GM23338 (cell line): ENCODE measurements around the gene CCDC137.
"Not testable (repeated sequence)": the region's sequence is repeated elsewhere in the genome, so short reads cannot be mapped to it uniquely, and the experiment has no call there.

ENCODE experiments used
- CREB1 ChIP-seq: fragments of 250-450 bp; sonication (Bioruptor Pico); IDR thresholded peaks from 2 replicates; pipeline ENCODE4 v1.5.0; 2020; ENCODE audit warnings: low read depth, mild to moderate bottlenecking, moderate library complexity
- EZH2 ChIP-seq: fragments of 200-600 bp; sonication (generic); IDR thresholded peaks from one replicate; pipeline ENCODE4 v1.8.0; 2017; ENCODE audit warnings: antibody characterized with exemption, mild to moderate bottlenecking, low read depth; ENCODE audit not compliant: unreplicated experiment
- EZH2phosphoT487 ChIP-seq: fragments of 200-600 bp; sonication (generic); IDR thresholded peaks from one replicate; pipeline ENCODE4 v1.8.1; 2018; ENCODE audit warnings: antibody characterized with exemption; ENCODE audit not compliant: unreplicated experiment
- JUNB ChIP-seq: IDR thresholded peaks from one replicate; pipeline ENCODE4 v1.6.1; 2016; ENCODE audit warnings: antibody characterized with exemption; ENCODE audit not compliant: unreplicated experiment
- NANOG ChIP-seq: IDR thresholded peaks from 2 replicates; pipeline ENCODE4 v1.6.1; 2016; ENCODE audit warnings: antibody characterized with exemption, borderline replicate concordance
- POLR2AphosphoS5 ChIP-seq: IDR thresholded peaks from 2 replicates; pipeline ENCODE4 v1.6.1; 2016; ENCODE audit warnings: antibody characterized with exemption, low read depth
- STAT1 ChIP-seq: IDR thresholded peaks from one replicate; pipeline ENCODE4 v1.6.1; 2016; ENCODE audit warnings: antibody characterized with exemption; ENCODE audit not compliant: unreplicated experiment
- ZNF114 ChIP-seq: fragments of 250-450 bp; sonication (Bioruptor Pico); IDR thresholded peaks from 2 replicates; pipeline ENCODE4 v1.5.0; 2020; ENCODE audit warnings: mild to moderate bottlenecking, moderate library complexity
- ZNF331 ChIP-seq: fragments of 250-450 bp; sonication (Bioruptor Pico); IDR thresholded peaks from 2 replicates; pipeline ENCODE4 v1.5.0; 2020; ENCODE audit warnings: low read depth, mild to moderate bottlenecking, moderate library complexity
- TF ChIP-seq, protein P1 (sequence below), 2 experiments: fragments of 200-600 bp in 1 of 2; sonication (generic) in 1 of 2; conservative IDR thresholded peaks; 2 replicates each; pipeline versions ENCODE4 v1.5.1 to v1.6.1; 2016 to 2017; ENCODE audit warnings: antibody characterized with exemption in 2 of 2, low read depth in 2 of 2, mild to moderate bottlenecking in 2 of 2, moderate library complexity in 1 of 2
- TF ChIP-seq, protein P2 (sequence below): IDR thresholded peaks from 2 replicates; pipeline ENCODE4 v1.6.1; 2016; ENCODE audit warnings: antibody characterized with exemption
- TF ChIP-seq, protein P3 (sequence below): IDR thresholded peaks from one replicate; pipeline ENCODE4 v1.6.1; 2018; ENCODE audit warnings: antibody characterized with exemption; ENCODE audit not compliant: unreplicated experiment
- TF ChIP-seq, protein P4 (sequence below): fragments of 250-450 bp; sonication (Bioruptor Pico); IDR thresholded peaks from 2 replicates; pipeline ENCODE4 v1.5.0; 2020; ENCODE audit warnings: mild to moderate bottlenecking, moderate library complexity

DNA sequence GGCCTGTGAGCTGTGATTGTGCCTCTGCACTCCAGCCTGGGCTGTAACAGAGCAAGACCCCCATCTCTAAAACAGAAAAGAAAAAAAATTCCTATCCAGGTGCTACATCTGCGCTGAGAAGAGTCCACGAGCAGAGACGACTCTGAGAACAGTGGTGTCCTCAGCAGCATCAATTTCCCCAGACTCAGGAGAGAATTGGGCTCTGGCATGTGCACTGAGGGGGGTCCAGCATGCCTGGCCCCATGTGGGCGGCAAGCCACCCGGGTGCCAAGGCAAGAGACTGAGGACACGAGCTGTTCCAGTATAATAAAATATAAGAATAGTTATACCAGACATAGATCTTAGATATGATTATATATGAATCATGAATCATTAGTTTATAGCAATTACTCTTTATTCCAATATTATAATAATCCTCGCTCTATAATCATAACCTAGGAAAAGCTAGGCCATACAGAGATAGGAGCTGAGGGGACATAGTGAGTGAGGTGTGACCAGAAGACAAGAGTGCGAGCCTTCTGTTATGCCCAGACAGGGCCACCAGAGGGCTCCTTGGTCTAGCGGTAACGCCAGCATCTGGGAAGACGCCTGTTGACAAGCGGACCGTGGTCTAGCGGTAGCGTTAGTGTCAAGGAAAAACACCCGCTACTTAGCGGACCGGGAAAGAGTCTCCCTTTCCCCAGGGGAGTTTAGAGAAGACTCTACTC is 9.1 kb downstream of the CCDC137 start:
- TF ChIP-seq, protein P1, sequence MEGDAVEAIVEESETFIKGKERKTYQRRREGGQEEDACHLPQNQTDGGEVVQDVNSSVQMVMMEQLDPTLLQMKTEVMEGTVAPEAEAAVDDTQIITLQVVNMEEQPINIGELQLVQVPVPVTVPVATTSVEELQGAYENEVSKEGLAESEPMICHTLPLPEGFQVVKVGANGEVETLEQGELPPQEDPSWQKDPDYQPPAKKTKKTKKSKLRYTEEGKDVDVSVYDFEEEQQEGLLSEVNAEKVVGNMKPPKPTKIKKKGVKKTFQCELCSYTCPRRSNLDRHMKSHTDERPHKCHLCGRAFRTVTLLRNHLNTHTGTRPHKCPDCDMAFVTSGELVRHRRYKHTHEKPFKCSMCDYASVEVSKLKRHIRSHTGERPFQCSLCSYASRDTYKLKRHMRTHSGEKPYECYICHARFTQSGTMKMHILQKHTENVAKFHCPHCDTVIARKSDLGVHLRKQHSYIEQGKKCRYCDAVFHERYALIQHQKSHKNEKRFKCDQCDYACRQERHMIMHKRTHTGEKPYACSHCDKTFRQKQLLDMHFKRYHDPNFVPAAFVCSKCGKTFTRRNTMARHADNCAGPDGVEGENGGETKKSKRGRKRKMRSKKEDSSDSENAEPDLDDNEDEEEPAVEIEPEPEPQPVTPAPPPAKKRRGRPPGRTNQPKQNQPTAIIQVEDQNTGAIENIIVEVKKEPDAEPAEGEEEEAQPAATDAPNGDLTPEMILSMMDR (conservative IDR thresholded peaks at IDR 0.05; ENCODE audit: low read depth in 2 of 2) = peak; percentile 55 to 56
- TF ChIP-seq EZH2; EZH2phosphoT487; NANOG; POLR2AphosphoS5; CREB1 (CRISPR knock-in tag); JUNB; ZNF114 (CRISPR knock-in tag); STAT1; ZNF331: not testable (repeated sequence)
- TF ChIP-seq, protein P2, sequence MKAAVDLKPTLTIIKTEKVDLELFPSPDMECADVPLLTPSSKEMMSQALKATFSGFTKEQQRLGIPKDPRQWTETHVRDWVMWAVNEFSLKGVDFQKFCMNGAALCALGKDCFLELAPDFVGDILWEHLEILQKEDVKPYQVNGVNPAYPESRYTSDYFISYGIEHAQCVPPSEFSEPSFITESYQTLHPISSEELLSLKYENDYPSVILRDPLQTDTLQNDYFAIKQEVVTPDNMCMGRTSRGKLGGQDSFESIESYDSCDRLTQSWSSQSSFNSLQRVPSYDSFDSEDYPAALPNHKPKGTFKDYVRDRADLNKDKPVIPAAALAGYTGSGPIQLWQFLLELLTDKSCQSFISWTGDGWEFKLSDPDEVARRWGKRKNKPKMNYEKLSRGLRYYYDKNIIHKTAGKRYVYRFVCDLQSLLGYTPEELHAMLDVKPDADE = not testable (repeated sequence)
- TF ChIP-seq, protein P3, sequence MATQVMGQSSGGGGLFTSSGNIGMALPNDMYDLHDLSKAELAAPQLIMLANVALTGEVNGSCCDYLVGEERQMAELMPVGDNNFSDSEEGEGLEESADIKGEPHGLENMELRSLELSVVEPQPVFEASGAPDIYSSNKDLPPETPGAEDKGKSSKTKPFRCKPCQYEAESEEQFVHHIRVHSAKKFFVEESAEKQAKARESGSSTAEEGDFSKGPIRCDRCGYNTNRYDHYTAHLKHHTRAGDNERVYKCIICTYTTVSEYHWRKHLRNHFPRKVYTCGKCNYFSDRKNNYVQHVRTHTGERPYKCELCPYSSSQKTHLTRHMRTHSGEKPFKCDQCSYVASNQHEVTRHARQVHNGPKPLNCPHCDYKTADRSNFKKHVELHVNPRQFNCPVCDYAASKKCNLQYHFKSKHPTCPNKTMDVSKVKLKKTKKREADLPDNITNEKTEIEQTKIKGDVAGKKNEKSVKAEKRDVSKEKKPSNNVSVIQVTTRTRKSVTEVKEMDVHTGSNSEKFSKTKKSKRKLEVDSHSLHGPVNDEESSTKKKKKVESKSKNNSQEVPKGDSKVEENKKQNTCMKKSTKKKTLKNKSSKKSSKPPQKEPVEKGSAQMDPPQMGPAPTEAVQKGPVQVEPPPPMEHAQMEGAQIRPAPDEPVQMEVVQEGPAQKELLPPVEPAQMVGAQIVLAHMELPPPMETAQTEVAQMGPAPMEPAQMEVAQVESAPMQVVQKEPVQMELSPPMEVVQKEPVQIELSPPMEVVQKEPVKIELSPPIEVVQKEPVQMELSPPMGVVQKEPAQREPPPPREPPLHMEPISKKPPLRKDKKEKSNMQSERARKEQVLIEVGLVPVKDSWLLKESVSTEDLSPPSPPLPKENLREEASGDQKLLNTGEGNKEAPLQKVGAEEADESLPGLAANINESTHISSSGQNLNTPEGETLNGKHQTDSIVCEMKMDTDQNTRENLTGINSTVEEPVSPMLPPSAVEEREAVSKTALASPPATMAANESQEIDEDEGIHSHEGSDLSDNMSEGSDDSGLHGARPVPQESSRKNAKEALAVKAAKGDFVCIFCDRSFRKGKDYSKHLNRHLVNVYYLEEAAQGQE = not testable (repeated sequence)
- TF ChIP-seq, protein P4, sequence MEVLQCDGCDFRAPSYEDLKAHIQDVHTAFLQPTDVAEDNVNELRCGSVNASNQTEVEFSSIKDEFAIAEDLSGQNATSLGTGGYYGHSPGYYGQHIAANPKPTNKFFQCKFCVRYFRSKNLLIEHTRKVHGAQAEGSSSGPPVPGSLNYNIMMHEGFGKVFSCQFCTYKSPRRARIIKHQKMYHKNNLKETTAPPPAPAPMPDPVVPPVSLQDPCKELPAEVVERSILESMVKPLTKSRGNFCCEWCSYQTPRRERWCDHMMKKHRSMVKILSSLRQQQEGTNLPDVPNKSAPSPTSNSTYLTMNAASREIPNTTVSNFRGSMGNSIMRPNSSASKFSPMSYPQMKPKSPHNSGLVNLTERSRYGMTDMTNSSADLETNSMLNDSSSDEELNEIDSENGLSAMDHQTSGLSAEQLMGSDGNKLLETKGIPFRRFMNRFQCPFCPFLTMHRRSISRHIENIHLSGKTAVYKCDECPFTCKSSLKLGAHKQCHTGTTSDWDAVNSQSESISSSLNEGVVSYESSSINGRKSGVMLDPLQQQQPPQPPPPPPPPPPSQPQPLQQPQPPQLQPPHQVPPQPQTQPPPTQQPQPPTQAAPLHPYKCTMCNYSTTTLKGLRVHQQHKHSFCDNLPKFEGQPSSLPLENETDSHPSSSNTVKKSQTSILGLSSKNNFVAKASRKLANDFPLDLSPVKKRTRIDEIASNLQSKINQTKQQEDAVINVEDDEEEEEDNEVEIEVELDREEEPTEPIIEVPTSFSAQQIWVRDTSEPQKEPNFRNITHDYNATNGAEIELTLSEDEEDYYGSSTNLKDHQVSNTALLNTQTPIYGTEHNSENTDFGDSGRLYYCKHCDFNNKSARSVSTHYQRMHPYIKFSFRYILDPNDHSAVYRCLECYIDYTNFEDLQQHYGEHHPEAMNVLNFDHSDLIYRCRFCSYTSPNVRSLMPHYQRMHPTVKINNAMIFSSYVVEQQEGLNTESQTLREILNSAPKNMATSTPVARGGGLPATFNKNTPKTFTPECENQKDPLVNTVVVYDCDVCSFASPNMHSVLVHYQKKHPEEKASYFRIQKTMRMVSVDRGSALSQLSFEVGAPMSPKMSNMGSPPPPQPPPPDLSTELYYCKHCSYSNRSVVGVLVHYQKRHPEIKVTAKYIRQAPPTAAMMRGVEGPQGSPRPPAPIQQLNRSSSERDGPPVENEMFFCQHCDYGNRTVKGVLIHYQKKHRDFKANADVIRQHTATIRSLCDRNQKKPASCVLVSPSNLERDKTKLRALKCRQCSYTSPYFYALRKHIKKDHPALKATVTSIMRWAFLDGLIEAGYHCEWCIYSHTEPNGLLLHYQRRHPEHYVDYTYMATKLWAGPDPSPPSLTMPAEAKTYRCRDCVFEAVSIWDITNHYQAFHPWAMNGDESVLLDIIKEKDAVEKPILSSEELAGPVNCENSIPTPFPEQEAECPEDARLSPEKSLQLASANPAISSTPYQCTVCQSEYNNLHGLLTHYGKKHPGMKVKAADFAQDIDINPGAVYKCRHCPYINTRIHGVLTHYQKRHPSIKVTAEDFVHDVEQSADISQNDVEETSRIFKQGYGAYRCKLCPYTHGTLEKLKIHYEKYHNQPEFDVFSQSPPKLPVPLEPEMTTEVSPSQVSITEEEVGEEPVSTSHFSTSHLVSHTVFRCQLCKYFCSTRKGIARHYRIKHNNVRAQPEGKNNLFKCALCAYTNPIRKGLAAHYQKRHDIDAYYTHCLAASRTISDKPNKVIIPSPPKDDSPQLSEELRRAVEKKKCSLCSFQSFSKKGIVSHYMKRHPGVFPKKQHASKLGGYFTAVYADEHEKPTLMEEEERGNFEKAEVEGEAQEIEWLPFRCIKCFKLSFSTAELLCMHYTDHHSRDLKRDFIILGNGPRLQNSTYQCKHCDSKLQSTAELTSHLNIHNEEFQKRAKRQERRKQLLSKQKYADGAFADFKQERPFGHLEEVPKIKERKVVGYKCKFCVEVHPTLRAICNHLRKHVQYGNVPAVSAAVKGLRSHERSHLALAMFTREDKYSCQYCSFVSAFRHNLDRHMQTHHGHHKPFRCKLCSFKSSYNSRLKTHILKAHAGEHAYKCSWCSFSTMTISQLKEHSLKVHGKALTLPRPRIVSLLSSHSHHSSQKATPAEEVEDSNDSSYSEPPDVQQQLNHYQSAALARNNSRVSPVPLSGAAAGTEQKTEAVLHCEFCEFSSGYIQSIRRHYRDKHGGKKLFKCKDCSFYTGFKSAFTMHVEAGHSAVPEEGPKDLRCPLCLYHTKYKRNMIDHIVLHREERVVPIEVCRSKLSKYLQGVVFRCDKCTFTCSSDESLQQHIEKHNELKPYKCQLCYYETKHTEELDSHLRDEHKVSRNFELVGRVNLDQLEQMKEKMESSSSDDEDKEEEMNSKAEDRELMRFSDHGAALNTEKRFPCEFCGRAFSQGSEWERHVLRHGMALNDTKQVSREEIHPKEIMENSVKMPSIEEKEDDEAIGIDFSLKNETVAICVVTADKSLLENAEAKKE (CRISPR knock-in tag) = not testable (repeated sequence)
